ENCODE results near the gene COL6A3. TPM values are rescaled to one million over a fixed set of nuclear protein-coding genes. Genes with fewer than 3 reads are reported as not detected.

COL6A3 gene
- total RNA-seq, 1 donor from 2014 or later, result 4.9 TPM

DNA sequence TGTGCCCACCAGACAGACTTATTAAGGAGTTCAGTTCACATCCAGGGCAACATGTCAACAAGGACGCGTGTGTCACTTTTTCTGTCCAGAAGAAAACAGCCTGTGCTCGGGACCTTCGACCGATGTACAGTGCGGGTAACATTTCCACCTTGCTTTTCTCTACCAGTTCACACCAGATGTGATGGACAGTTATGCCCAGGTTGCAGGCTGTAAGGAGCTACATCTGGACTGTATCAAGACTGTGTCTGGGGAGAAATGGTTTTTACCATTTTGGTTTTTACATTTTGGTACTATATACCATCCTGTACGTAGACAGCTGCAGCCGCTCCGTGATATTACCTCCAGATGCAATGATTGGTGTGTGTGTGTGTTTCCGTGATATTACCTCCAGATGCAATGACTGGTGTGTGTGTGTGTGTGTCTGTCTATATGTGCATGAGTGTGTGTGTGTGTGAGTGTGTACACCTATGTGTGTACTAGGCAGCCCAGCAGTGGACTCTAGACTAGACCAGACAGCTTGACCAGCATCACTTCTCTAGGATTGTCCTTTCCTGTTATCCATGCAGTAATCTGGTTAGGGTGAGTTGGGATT is 118.0 kb downstream of the COL6A3 start:
- Mint-ChIP-seq H3K36me3 (ENCODE audit: low read depth) (no peaks in the 10 kb centered on the region), H3K4me1 (peaks cover 9% of the 10 kb centered on the region), H3K4me3 (no peak overlapping the region), H3K9me3 (no peaks in the 10 kb centered on the region), H3K27me3 (ENCODE audit: low read depth) (no peaks in the 10 kb centered on the region), H3K27ac (ENCODE audit: unreplicated experiment) (no peak overlapping the region)
- TF ChIP-seq, protein P1, sequence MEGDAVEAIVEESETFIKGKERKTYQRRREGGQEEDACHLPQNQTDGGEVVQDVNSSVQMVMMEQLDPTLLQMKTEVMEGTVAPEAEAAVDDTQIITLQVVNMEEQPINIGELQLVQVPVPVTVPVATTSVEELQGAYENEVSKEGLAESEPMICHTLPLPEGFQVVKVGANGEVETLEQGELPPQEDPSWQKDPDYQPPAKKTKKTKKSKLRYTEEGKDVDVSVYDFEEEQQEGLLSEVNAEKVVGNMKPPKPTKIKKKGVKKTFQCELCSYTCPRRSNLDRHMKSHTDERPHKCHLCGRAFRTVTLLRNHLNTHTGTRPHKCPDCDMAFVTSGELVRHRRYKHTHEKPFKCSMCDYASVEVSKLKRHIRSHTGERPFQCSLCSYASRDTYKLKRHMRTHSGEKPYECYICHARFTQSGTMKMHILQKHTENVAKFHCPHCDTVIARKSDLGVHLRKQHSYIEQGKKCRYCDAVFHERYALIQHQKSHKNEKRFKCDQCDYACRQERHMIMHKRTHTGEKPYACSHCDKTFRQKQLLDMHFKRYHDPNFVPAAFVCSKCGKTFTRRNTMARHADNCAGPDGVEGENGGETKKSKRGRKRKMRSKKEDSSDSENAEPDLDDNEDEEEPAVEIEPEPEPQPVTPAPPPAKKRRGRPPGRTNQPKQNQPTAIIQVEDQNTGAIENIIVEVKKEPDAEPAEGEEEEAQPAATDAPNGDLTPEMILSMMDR (conservative IDR thresholded peaks at IDR 0.05), result no peak
- no peak for DNase-seq (ENCODE audit: low read depth, low spot score)

DNA sequence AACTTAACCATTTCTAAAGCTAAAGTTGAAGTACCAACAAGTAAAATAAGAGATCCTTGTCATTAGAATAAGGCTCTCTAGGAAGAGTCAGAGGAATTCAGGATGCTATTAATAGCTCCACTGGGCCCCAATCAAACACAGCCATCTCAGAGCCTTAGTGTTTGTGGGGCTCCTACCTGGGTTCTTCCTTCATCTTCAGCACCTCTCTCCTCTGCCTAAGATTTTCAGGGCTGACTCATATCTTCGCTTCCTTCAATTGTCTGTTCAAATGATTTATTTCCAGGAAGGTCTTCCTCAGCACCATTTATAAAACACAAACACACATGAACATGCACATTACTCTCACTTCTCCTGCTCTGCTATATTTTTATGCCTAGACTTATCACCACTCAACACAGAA is 119.5 kb downstream of the COL6A3 start:
- Mint-ChIP-seq H3K4me1 (peaks cover 12% of the 10 kb centered on the region), H3K4me3 (no peak overlapping the region)

DNA sequence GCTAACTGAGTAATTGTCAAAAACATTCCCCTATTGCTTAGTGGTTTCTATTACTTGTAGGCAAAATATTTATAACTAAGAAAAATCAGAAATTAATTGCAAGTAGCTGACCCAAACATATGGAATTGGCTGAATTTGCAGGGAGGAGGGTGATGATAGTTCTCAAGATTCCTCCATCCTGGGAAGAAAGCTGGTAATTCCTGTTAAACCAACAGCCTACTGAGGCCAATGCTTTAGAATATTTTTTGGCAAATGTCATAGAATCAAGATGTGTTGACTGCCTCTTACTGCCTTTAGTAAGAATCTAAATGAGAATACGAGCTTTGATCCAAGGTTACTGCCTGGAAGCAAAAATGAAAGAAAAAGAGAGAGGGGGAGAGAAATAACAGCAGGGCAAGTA is 120.0 kb downstream of the COL6A3 start:
- H3K4me1 Mint-ChIP-seq, result peaks cover 12% of the 10 kb centered on the region
- DNase-seq (ENCODE audit: low read depth, low spot score), result no peak
- no peaks in the 10 kb centered on the region for H3K36me3 Mint-ChIP-seq (ENCODE audit: low read depth)
- H3K4me3 Mint-ChIP-seq, result no peak overlapping the region
- no peaks in the 10 kb centered on the region for H3K27me3 Mint-ChIP-seq (ENCODE audit: low read depth)
- H3K9me3 Mint-ChIP-seq, result no peaks in the 10 kb centered on the region
- no peak overlapping the region for H3K27ac Mint-ChIP-seq (ENCODE audit: unreplicated experiment)
- TF ChIP-seq, protein P1 (conservative IDR thresholded peaks at IDR 0.05), result no peak

More for the DNA sequence above, 119.5 kb downstream of the COL6A3 start:
- H3K27ac Mint-ChIP-seq (ENCODE audit: unreplicated experiment), result no peak overlapping the region
- TF ChIP-seq, protein P1 (conservative IDR thresholded peaks at IDR 0.05), result no peak
- no peak for DNase-seq (ENCODE audit: low read depth, low spot score)
- no peaks in the 10 kb centered on the region for H3K36me3 Mint-ChIP-seq (ENCODE audit: low read depth)
- H3K27me3 Mint-ChIP-seq (ENCODE audit: low read depth), result no peaks in the 10 kb centered on the region
- no peaks in the 10 kb centered on the region for H3K9me3 Mint-ChIP-seq

DNA sequence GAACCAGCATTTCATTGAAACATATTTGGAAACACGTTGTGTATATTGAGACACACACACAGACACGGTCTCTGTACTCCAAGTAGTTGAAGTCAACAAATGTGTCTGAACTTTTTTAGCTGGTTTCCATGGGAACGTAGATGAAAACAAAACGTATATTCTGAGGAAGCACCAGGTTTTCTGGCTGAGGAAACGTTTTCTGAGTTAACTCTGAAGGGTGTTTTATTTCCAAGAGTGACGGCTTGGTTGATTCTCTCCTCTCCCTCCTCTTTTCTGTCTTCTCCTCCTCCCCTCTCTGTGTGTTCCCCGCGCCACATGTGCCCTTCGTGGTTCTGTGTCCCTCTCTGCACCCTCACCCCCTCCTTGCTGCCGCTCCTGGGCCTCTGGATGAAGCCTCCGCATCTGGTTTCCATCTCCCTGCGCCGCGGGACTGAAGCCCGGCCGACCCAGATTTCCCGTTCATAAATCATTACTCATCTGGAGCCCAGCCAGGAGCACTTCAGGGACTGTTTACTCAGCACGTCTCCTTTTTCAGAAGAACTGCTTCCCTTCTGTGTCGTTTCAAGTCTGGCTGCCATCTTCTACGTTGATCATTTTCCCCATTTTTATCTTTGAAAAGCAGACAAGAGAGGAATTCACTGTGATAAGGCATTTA is 122.7 kb downstream of the COL6A3 start:
- no peak for DNase-seq (ENCODE audit: low read depth, low spot score)
- Mint-ChIP-seq H3K27me3 (ENCODE audit: low read depth) (peaks cover 2% of the 10 kb centered on the region), H3K9me3 (peaks cover 5% of the 10 kb centered on the region), H3K36me3 (ENCODE audit: low read depth) (no peaks in the 10 kb centered on the region), H3K4me3 (no peak overlapping the region), H3K4me1 (peaks cover 8% of the 10 kb centered on the region), H3K27ac (ENCODE audit: unreplicated experiment) (peak overlapping the region; percentile 59)
- TF ChIP-seq, protein P1 (conservative IDR thresholded peaks at IDR 0.05), result no peak

DNA sequence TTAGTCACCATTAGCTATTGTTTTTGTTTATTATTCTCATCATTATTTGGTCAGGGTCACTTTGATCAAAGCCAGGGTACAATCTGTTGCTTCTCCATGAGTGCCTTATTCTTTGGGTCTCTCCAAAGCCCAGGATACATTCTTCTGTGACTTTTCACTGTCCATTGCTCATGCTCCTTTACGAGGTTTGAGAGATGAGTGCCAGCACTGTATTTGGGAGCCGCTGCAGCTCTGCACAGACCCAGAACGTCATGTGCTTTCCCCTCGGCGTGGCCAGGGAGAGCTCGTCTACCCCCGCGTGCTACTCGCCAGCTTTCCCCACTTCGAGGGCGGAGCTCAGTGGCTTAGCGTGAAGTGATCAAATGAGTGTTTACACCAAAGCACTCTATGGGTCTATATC is 123.7 kb downstream of the COL6A3 start:
- peaks cover 2% of the 10 kb centered on the region for H3K27me3 Mint-ChIP-seq (ENCODE audit: low read depth)
- H3K4me1 Mint-ChIP-seq, result peaks cover 8% of the 10 kb centered on the region
- no peak for DNase-seq (ENCODE audit: low read depth, low spot score)
- H3K9me3 Mint-ChIP-seq, result peaks cover 5% of the 10 kb centered on the region
- H3K4me3 Mint-ChIP-seq, result no peak overlapping the region
- TF ChIP-seq, protein P1 (conservative IDR thresholded peaks at IDR 0.05), result no peak
- H3K27ac Mint-ChIP-seq (ENCODE audit: unreplicated experiment), result no peak overlapping the region
- no peaks in the 10 kb centered on the region for H3K36me3 Mint-ChIP-seq (ENCODE audit: low read depth)
